GM18951 (cell line): Measurements from ENCODE around the gene MAB21L3.

Source experiments
- POLR2A ChIP-seq: IDR thresholded peaks from 4 replicates; pipeline ENCODE4 v1.6.1; 2011; ENCODE audit warnings: mild to moderate bottlenecking; ENCODE audit not compliant: insufficient read length, insufficient read depth; ENCODE audit errors: extremely low read depth
- in situ Hi-C: fragments of 300-500 bp; cut with MboI; formaldehyde crosslinking; loops from one replicate; pipeline ENCODE4 v1.12.0; 2022; ENCODE audit warnings: low sequenced_read_pairs, mixed read lengths, inconsistent platforms; ENCODE audit not compliant: unreplicated experiment

The MAB21L3 gene

DNA sequence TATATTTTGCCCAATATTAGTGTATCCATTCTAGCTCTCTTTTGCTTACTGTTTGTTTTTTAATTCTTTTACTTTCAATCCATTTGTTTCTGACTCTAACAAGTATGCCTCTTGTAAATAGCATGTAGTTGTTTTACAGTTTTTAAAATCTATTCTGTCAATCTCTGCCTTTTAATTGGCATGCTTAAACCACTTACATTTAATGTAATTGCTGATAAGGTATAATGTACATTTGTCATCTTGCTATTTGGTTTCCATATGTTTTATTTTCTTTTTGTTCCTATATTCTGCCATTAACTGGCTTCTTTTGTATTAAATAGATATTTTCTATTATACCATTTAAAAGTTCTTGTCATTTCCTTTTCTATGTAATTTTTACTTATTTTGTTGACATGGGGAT, 16.2 kb upstream of the MAB21L3 start:
- in situ Hi-C loops = no loop called here
- no peak for TF ChIP-seq POLR2A

DNA sequence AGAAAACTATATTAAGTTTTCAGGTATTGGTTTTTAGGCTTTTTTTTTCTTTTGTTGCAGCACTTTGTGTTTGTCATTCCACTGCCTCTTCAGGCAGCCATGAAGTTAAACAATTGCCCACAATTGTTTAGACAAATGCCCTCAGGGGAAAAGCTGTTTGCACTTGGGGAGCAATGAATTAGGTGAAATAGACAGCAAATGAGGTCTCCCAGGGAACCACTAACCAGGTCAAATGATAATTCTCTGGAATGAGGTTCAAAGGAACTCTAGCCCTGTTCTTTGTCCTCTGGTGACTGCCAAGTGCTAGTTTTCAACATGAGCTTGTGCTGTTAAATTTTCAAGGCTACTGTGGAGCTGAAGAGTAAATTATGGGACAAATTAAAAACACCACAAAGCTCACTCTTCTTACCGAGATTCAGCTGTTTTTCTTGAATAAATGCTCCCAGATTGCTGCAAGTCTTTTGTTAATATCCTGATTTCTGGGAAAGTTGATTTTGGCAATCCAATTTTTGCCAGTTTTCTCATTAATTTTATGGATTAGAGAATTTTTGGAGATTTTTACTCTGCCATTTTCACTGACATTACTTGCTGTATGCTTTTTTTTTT, 15.1 kb upstream of the MAB21L3 start:
- in situ Hi-C loops = no loop called here

DNA sequence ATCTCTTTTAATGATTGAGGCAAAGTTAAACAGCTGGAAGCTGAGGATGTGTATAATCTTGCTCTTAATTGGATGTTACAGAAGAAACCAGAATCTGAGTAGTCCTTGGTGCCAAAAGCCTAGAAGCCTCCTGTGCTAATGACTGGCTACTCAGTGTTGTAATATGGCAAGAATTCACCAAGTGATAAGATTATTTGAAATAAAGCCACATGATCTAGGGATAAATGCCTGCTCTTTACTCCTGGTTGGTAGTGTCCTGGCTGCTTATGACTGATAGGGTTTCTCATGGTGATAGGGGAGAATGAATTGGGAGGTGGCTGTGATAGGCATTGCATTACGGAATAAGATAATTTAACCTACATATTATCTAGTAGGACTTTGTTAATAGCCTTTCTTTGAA, 13.6 kb upstream of the MAB21L3 start:
- no peak for TF ChIP-seq POLR2A
- in situ Hi-C loops = no loop called here

More for the DNA sequence above, 15.1 kb upstream of the MAB21L3 start:
- no peak for TF ChIP-seq POLR2A

DNA sequence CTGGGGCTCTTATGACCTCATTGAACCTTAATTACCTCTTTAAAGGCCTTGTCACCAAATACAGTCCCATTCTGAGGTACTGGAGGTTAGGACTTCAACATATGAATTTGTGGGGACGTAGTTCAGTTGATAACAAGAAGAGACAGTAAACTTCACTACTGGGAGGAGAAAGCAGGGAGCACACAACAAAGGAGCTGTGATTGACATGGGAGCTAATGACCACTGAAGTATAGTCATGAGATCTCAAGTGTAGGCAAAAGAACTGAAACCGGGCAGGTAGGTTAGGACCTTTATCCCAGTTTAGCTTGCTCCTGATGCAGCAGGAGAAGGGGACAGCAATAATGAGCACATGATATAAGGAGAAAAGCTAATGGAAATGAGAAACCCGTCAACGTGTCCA, 11.8 kb upstream of the MAB21L3 start:
- TF ChIP-seq POLR2A = no peak
- in situ Hi-C loops = no loop called here

DNA sequence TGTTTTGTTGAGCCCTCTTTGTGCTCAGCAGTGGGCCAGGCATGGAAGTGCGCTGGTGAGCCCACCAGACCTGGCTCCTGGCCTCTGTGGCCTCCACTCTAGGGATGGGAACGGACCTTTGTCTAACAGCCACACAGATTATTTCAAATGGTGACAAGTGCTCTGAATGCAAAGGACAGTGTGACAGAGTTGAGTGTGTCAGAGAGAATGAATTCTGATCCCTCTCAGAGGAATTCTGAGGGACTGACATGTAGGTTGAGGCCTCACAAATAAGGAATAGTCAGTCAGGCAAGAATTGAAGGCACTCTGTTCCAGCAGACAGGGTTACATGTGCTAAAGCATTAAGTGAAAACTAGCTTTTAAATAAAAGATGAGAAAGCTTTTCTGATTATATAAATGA, 11.3 kb upstream of the MAB21L3 start:
- in situ Hi-C loops = no loop called here
- no peak for TF ChIP-seq POLR2A

DNA sequence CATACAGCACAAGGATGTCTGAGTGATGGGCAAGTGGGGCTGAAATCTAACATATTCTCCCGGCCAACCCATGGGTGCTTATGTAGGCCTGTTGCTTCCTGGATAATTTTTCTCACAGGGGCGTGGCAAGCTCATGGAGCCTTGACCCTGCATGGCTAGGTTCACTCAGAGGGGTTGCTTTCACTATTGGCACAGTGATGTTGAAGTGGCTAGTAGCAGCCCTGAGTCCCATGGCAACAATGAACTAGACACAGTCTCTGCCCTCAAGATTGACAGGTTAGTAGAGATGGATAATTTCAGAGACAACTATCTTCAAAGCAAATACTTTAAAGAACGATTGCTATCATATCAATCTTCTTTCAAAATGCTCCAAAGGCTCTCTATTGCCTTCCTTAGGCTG, 6.5 kb upstream of the MAB21L3 start:
- in situ Hi-C loops = no loop called here
- TF ChIP-seq POLR2A = no peak

DNA sequence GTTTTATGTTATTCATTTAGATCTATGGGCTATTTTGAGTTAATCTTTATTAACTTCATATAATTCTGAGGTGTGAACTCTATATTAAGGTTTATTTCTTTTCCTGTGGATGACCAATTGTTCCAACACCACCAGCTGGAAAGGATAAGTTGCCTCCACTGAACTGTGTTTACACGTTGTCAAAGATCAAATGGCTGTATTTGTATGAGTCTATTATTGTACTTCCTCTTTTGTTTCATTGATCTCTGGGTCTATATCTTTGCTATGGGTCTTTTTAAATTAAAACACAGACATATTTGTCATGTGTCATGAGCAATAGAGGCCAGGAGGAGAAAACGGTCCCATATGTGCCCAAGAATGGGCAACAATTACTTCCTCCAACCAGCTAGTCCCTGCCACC, 5.2 kb upstream of the MAB21L3 start:
- in situ Hi-C loops = no loop called here
- no peak for TF ChIP-seq POLR2A

DNA sequence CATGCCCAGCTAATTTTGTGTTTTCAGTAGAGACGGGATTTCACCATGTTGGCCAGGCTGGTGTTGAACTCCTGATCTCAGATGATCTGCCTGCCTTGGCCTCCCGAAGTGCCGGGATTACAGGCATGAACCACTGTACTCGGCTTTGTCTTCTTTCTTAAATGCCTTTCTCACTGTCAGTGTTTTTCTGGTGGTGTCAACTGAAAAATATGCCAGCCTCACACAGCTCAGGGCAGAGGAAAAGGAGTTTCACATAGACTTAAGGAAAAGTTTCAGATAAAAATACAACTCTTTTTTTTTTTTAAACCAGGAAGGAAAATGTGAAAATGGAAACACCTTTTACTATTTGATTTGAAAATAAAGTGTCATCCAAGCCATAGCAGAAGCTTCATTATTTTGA, 4.6 kb upstream of the MAB21L3 start:
- TF ChIP-seq POLR2A = no peak
- in situ Hi-C loops = no loop called here

DNA sequence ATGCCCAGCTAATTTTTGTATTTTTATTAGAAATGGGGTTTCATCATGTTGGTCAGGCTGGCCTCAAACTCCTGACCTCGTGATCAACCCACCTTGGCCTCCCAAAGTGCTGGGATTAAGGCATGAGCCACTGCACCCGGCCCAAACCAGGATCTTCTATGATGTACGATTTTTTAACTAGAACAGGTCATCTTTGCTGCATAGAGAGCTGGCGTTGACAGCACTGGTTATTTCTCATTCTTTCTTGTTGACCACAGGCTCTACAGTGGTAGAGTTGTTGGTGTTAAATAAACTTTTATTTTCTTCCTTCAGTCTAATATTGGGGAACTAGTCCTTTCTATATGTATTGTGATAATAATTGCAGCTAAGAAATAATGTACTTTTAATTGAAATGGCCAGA, 3.8 kb upstream of the MAB21L3 start:
- in situ Hi-C loops = no loop called here
- no peak for TF ChIP-seq POLR2A

DNA sequence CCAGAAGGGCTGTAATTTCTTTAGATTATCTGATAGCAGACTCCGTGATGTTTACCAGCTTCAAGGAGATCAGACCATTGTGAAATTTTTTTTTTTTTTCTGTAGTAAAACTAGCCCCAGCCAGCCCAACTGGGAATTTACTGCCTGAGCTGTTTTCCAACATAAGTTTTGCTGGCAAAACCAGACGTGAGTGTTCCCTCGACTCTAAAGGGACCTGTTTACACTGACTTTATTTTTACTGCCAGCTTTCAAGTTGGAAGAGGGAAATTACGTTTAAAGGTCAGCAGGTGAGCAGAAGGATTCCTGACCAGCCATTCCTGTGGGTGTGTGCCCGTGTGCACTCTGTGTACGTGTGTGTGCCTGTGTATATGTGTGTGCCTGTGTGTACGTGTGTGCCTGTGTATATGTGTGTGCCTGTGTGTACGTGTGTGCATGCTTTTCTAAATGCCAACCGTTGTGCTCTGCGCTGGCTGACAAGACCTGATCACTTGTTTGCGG, 374 bp downstream of the MAB21L3 start:
- TF ChIP-seq POLR2A = no peak
- in situ Hi-C loops = no loop called here

DNA sequence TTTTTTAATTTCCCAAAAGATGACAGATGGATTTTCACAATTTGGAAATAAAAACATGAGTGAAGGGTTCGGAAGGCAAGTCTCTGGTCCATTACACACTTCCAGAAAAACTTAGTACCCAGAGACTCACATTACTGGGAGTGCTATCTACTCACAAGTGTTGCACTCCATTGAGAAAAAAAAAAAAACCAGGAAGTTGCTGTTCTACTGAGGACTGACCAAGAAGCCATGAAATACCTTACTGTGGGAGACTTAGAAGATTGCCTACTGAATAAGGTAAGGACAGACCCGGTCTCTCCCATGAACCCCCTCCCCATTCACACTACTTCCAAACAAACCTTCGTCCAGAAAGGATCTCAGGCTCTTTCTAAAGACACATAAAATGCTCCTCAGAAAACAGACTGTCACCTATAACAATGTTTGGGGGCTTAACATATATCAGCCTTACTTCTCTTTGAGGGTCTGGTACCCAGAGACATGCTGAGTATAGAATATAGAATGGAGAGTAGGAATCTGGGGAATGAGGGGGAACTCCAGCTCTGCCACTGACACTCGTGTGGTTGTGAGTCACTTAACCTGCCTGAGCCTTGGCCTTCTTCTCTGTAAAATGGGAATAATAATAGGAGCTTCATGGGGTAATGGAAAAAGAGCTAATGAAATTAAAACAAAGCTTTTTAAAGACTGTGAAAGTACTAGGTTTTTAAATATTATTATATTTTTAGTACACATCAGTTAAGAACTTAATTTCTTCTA, 1.4 kb downstream of the MAB21L3 start:
- in situ Hi-C loops = no loop called here
- TF ChIP-seq POLR2A = no peak

DNA sequence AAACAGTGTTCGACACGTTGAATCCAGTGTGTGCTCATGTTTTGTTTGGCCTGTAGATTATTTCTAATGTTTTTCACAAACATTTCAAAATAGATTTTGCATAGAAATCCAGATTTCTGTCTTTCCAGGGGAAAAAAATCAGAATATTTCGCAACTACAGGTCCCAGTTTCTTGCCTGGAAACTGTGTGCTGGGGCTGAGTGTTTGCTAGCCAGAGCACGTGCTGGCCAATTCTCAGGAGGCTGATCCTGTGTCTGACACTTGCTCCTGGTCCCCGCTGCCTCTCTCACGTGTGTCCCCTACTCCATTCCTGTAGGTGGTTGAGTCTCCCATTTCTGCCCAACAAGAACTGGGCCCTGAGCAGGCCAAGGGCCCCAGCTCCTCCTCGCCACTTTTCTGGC, 2.4 kb downstream of the MAB21L3 start:
- TF ChIP-seq POLR2A = no peak
- in situ Hi-C loops = no loop called here

DNA sequence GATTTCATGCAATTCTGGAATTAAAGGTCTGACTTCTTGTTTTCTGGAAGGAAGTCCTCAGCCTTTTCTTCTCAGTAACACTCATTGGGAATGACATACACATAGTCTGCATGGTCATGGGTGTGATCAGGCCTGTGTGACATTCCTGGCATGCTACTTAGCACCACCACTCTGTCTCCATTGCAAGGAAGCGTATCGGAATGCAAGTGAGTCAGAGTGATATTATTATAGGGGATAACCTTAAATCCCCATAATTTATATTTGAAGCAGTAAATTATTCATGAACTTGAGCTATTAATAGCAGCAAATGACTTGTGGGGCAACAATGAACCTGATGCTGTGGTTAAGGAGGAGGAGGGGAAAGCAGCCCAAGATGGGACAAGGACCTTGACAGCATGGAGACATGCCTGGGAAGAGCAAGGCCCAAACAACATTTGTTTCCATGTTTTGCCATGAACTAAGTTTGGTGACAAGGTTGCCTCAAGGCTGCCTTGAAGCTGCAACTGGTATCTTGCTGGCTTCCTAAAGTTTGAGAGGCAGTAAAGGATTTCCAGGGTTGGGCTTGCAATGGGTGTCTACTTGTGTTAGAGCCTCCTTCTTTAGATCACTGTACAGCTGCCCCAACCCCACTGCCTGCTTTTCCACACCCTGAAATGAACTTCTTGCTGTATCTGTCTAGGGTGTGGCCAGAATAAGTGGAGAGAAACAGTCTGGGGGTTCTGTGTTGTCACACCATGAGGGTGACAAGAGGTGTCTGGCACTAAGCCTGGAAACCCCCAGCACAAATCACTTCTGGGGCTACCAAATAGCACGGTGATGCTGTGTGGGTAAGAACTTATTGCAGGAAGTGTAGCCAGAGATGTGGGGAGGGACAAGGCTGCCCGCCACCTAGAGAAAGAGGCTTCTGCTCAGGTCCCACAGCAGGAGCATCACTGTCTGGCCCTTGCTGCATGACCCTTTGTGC, 4.6 kb downstream of the MAB21L3 start:
- in situ Hi-C loops = no loop called here
- TF ChIP-seq POLR2A = no peak

DNA sequence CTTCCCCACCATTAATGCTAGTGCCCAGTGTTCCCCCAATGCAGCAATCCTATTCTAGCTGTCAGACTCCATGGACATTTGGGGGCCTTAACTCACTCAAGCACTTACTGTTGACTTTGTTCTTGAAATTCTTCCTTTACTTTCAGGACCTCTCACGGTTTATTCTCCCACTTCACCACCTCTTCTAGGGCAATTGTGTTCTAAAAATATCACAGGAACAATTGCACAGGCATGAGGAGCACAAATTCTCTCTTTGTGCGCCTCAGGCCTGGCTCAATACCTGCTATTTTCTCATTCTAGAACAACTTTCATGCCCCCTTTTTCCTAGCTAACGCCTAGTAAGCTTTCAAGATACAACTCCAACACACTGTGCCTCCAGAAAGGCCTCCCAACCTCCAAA, 7.3 kb downstream of the MAB21L3 start:
- TF ChIP-seq POLR2A = no peak
- in situ Hi-C loops = no loop called here

DNA sequence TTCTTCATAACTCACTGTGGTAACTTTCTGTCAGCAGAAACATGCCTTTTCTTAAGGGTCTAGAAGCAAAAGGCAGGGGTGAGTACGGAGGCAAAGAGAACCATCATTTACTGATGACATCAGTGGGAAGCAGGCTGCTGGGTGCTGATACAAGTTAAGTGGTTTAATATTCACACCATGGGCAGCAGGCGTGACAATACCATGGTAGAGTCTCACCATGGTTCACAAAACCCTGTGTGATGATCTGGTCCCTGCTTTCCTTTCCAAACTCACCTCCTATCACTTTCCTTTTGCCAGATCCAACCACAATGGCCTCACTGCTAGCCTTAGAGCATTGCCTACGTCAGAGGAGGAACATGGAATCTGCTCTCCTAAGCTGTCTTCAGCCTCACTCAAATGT, 8.7 kb downstream of the MAB21L3 start:
- TF ChIP-seq POLR2A = no peak
- in situ Hi-C loops = no loop called here
